SU-DHL-6 (cell line): Measurements from ENCODE around the gene TBCCD1.

Experiments
- CTCF ChIP-seq: fragments of 200-600 bp; sonication (generic); IDR thresholded peaks from one replicate; pipeline ENCODE4 v1.5.1; 2017; ENCODE audit warnings: antibody characterized with exemption, mild to moderate bottlenecking, low read length, moderate library complexity; ENCODE audit not compliant: insufficient read depth, poor library complexity, severe bottlenecking
- EZH2phosphoT487 ChIP-seq: fragments of 200-600 bp; sonication (generic), shearing (Covaris generic); conservative IDR thresholded peaks from 2 replicates; pipeline ENCODE4 v1.6.1; 2018; ENCODE audit warnings: mild to moderate bottlenecking, antibody characterized with exemption, low read length, moderate library complexity, mixed read lengths

- TF ChIP-seq CTCF (no peak), EZH2phosphoT487 (no peak)
Measured at GRCh38 chr3:186583831-186584230, 16.7 kb upstream of the TBCCD1 start.
